Trophoblast cell (in vitro differentiated cells and primary cell): ENCODE measurements around the gene SHMT1.

Experiments used
- DNase-seq, 2 donors: peaks; one replicate each; pipeline ENCODE4 v3.0.0-alpha.2; 2016
- H2AFZ ChIP-seq: 2 replicates; pipeline ENCODE4 v1.6.1; 2013; ENCODE audit warnings: low read length, moderate library complexity, mild to moderate bottlenecking; ENCODE audit not compliant: insufficient read depth, poor library complexity
- H2AK5ac ChIP-seq: 2 replicates; pipeline ENCODE4 v1.6.1; 2013; ENCODE audit warnings: mild to moderate bottlenecking, low read length
- H2BK120ac ChIP-seq: 2 replicates; pipeline ENCODE4 v1.6.1; 2013; ENCODE audit warnings: low read length, mild to moderate bottlenecking, moderate library complexity; ENCODE audit not compliant: insufficient read depth, poor library complexity
- H2BK12ac ChIP-seq: 2 replicates; pipeline ENCODE4 v1.6.1; 2013; ENCODE audit warnings: mild to moderate bottlenecking, low read length, moderate library complexity
- H2BK5ac ChIP-seq: 2 replicates; pipeline ENCODE4 v1.6.1; 2013; ENCODE audit warnings: low read length, low read depth, moderate library complexity, mild to moderate bottlenecking; ENCODE audit not compliant: poor library complexity
- H3K14ac ChIP-seq: 2 replicates; pipeline ENCODE4 v1.6.1; 2013; ENCODE audit warnings: mild to moderate bottlenecking, low read length
- H3K18ac ChIP-seq: 2 replicates; pipeline ENCODE4 v1.6.1; 2013; ENCODE audit warnings: mild to moderate bottlenecking, low read length
- H3K23ac ChIP-seq: 2 replicates; pipeline ENCODE4 v1.6.1; 2013; ENCODE audit warnings: low read length
- H3K27ac ChIP-seq: 2 replicates; pipeline ENCODE4 v1.5.1; 2013; ENCODE audit warnings: low read depth, mild to moderate bottlenecking, inconsistent platforms, low read length, moderate library complexity
- H3K27me3 ChIP-seq: 2 replicates; pipeline ENCODE4 v1.6.1; 2013; ENCODE audit warnings: inconsistent platforms, mild to moderate bottlenecking, low read length, moderate library complexity; ENCODE audit not compliant: insufficient read depth
- H3K36me3 ChIP-seq, 2 experiments: 1 replicate in 1 of 2; 2 replicates in 1 of 2; pipeline ENCODE4 v1.6.1; 2013; ENCODE audit warnings: low read length in 2 of 2, mild to moderate bottlenecking in 2 of 2, moderate library complexity in 1 of 2; ENCODE audit not compliant: insufficient read depth in 2 of 2, control insufficient read depth in 1 of 2
- H3K4ac ChIP-seq: 2 replicates; pipeline ENCODE4 v1.6.1; 2013; ENCODE audit warnings: low read depth, mild to moderate bottlenecking, low read length, moderate library complexity
- H3K4me1 ChIP-seq, 2 experiments: 1 replicate in 1 of 2; 2 replicates in 1 of 2; pipeline ENCODE4 v1.6.1; 2013; ENCODE audit warnings: low read length in 2 of 2, mild to moderate bottlenecking in 2 of 2, moderate library complexity in 1 of 2; ENCODE audit not compliant: insufficient read depth in 2 of 2, control insufficient read depth in 1 of 2
- H3K4me2 ChIP-seq: 2 replicates; pipeline ENCODE4 v1.6.1; 2013; ENCODE audit warnings: inconsistent platforms, mild to moderate bottlenecking, low read length, moderate library complexity
- H3K4me3 ChIP-seq: 2 replicates; pipeline ENCODE4 v1.5.1; 2013; ENCODE audit warnings: mild to moderate bottlenecking, low read depth, low read length, inconsistent platforms
- H3K79me1 ChIP-seq: one replicate; pipeline ENCODE4 v1.6.1; 2013; ENCODE audit warnings: low read length
- H3K79me2 ChIP-seq: 2 replicates; pipeline ENCODE4 v1.6.1; 2013; ENCODE audit warnings: low read length, mild to moderate bottlenecking; ENCODE audit not compliant: control insufficient read depth, insufficient read depth, poor library complexity
- H3K9ac ChIP-seq: 2 replicates; pipeline ENCODE4 v1.6.1; 2013; ENCODE audit warnings: mild to moderate bottlenecking, low read length
- H3K9me3 ChIP-seq: 2 replicates; pipeline ENCODE4 v1.6.1; 2013; ENCODE audit warnings: low read depth, mild to moderate bottlenecking, control low read depth, inconsistent platforms, low read length; ENCODE audit not compliant: insufficient read depth
- H4K12ac ChIP-seq: 2 replicates; pipeline ENCODE4 v1.6.1; 2013; ENCODE audit warnings: low read depth, mild to moderate bottlenecking, low read length, moderate library complexity
- H4K8ac ChIP-seq: 2 replicates; pipeline ENCODE4 v1.6.1; 2013; ENCODE audit warnings: low read depth, mild to moderate bottlenecking, low read length, moderate library complexity
- H4K91ac ChIP-seq: one replicate; pipeline ENCODE4 v1.6.1; 2013; ENCODE audit warnings: low read depth, mild to moderate bottlenecking, low read length, moderate library complexity
- WGBS: extraction: QIAGEN DNeasy Blood & Tissue Kit; methylation state at CpG from one replicate; pipeline ENCODE4 v1.1.7; 2013; ENCODE audit warnings: missing lambda C conversion rate; ENCODE audit not compliant: insufficient read length, insufficient coverage; ENCODE audit errors: extremely low coverage; 5-methylcytosine and 5-hydroxymethylcytosine counted together

The SHMT1 gene

GRCh38 chr17:18327093-18327492, 36.3 kb downstream of the SHMT1 start:
- Histone ChIP-seq H2AFZ (no peak overlapping the region), H3K18ac (no peak overlapping the region), H4K12ac (no peak overlapping the region), H2BK5ac (no peak overlapping the region), H3K27me3 (no peaks in the 10 kb centered on the region), H2AK5ac (no peak overlapping the region), H3K4me3 (no peak overlapping the region), H3K4me2 (no peak overlapping the region), H3K79me2 (no peaks in the 10 kb centered on the region), H3K36me3 (peaks cover 65 to 74% of the 10 kb centered on the region in 2 experiments), H3K4me1 (no peaks in the 10 kb centered on the region), H3K23ac (no peak overlapping the region), H3K4ac (no peak overlapping the region), H2BK12ac (no peak overlapping the region), H3K14ac (no peak overlapping the region), H4K8ac (no peak overlapping the region), H3K79me1 (no peaks in the 10 kb centered on the region), H4K91ac (no peak overlapping the region), H2BK120ac (no peak overlapping the region), H3K9me3 (peaks cover 4% of the 10 kb centered on the region), H3K27ac (no peak overlapping the region), H3K9ac (no peak overlapping the region)
- WGBS, result no CpG with 5 or more reads among the region's 2 CpGs
- no peak for DNase-seq

DNA sequence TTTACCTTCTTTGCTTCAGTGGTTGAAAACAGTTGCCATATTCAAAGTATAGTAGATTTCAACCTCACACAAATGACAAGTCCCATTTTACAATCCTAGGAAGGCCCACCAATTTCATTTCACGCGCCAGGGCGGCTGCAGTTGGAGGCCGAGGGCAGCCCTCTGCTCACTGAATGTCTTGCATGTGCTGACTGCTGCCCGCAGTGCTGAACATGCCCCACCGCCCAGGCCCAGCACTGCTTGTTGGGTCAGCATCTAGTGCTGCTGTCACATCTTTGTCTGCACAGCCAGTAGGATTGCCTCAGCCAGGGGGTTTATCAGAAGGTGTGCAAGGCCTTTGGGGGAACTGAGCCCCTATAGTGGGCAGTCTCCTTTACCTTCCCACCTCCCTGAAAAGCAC, 36.8 kb downstream of the SHMT1 start:
- Histone ChIP-seq H3K9me3 (peaks cover 4% of the 10 kb centered on the region), H4K12ac (no peak overlapping the region), H3K9ac (no peak overlapping the region), H3K79me1 (no peaks in the 10 kb centered on the region), H3K14ac (no peak overlapping the region), H3K27me3 (no peaks in the 10 kb centered on the region), H2AFZ (no peak overlapping the region), H2BK12ac (no peak overlapping the region), H4K91ac (no peak overlapping the region), H3K23ac (no peak overlapping the region), H3K4ac (no peak overlapping the region), H3K18ac (no peak overlapping the region), H4K8ac (no peak overlapping the region), H2BK120ac (no peak overlapping the region), H3K4me1 (no peaks in the 10 kb centered on the region), H3K36me3 (peaks cover 61 to 71% of the 10 kb centered on the region in 2 experiments), H2BK5ac (no peak overlapping the region), H3K27ac (no peak overlapping the region), H2AK5ac (no peak overlapping the region), H3K4me2 (no peak overlapping the region), H3K4me3 (no peak overlapping the region), H3K79me2 (no peaks in the 10 kb centered on the region)
- no CpG with 5 or more reads among the region's 6 CpGs for WGBS
- DNase-seq, result no peak

GRCh38 chr17:18326039-18326438, 37.3 kb downstream of the SHMT1 start:
- H2AFZ ChIP-seq, result no peak overlapping the region
- no peak overlapping the region for H3K9ac ChIP-seq
- H3K27ac ChIP-seq, result no peak overlapping the region

GRCh38 chr17:18324140-18325050, 39.0 kb downstream of the SHMT1 start:
- H3K27me3 ChIP-seq, result no peaks in the 10 kb centered on the region
- H2BK5ac ChIP-seq, result no peak overlapping the region
- H2AFZ ChIP-seq, result no peak overlapping the region
- no peak overlapping the region for H3K4ac ChIP-seq
- H3K9me3 ChIP-seq, result peaks cover 7% of the 10 kb centered on the region
- no peaks in the 10 kb centered on the region for H3K79me2 ChIP-seq
- no peak overlapping the region for H3K23ac ChIP-seq
- no peak for DNase-seq
- no peak overlapping the region for H2BK12ac ChIP-seq
- no peak overlapping the region for H4K12ac ChIP-seq
- H3K27ac ChIP-seq, result no peak overlapping the region
- H4K8ac ChIP-seq, result no peak overlapping the region
- peaks cover 45 to 52% of the 10 kb centered on the region in 2 experiments for H3K36me3 ChIP-seq
- no peak overlapping the region for H3K4me2 ChIP-seq
- H2AK5ac ChIP-seq, result no peak overlapping the region
- H3K14ac ChIP-seq, result no peak overlapping the region
- no peak overlapping the region for H3K9ac ChIP-seq
- no peak overlapping the region for H3K18ac ChIP-seq
- no peak overlapping the region for H4K91ac ChIP-seq
- no peak overlapping the region for H2BK120ac ChIP-seq
- no peak overlapping the region for H3K4me3 ChIP-seq
- no peaks in the 10 kb centered on the region for H3K79me1 ChIP-seq
- H3K4me1 ChIP-seq, result no peaks in the 10 kb centered on the region
- WGBS, result no CpG with 5 or more reads among the region's 27 CpGs

More at GRCh38 chr17:18326039-18326438, 37.3 kb downstream of the SHMT1 start:
- no peak for DNase-seq
- Histone ChIP-seq H2BK120ac (no peak overlapping the region), H3K4ac (no peak overlapping the region), H2AK5ac (no peak overlapping the region), H2BK5ac (no peak overlapping the region), H3K9me3 (peaks cover 4% of the 10 kb centered on the region), H3K18ac (no peak overlapping the region), H4K12ac (no peak overlapping the region), H4K8ac (no peak overlapping the region), H3K4me3 (no peak overlapping the region), H3K4me2 (no peak overlapping the region), H3K14ac (no peak overlapping the region), H3K79me1 (no peaks in the 10 kb centered on the region), H3K27me3 (no peaks in the 10 kb centered on the region), H4K91ac (no peak overlapping the region), H2BK12ac (no peak overlapping the region), H3K23ac (no peak overlapping the region), H3K36me3 (peaks cover 56 to 65% of the 10 kb centered on the region in 2 experiments), H3K4me1 (no peaks in the 10 kb centered on the region), H3K79me2 (no peaks in the 10 kb centered on the region)
- no CpG with 5 or more reads among the region's 2 CpGs for WGBS
